ENCODE results near the gene SNX32.

DNA sequence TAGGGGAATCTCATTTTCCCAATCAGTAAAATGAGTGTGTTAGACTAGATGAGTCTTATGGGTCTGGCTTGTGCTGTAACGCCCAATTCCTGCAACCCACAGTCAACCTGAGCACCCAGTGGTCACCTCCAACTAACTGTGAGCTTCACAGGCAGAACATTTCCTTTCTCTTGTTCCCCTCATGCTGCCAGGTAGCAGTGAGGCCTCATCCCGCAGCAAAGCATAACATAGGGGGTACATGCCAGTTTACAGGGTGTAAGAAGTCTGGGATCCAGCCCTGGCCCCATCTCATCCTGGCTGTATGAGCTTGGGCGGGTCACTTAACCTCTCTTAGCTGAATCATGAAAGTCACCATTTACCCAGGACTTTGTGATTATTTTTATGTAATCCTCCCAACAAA lies 35.1 kb downstream of the SNX32 start:
- TF ChIP-seq, protein P1, sequence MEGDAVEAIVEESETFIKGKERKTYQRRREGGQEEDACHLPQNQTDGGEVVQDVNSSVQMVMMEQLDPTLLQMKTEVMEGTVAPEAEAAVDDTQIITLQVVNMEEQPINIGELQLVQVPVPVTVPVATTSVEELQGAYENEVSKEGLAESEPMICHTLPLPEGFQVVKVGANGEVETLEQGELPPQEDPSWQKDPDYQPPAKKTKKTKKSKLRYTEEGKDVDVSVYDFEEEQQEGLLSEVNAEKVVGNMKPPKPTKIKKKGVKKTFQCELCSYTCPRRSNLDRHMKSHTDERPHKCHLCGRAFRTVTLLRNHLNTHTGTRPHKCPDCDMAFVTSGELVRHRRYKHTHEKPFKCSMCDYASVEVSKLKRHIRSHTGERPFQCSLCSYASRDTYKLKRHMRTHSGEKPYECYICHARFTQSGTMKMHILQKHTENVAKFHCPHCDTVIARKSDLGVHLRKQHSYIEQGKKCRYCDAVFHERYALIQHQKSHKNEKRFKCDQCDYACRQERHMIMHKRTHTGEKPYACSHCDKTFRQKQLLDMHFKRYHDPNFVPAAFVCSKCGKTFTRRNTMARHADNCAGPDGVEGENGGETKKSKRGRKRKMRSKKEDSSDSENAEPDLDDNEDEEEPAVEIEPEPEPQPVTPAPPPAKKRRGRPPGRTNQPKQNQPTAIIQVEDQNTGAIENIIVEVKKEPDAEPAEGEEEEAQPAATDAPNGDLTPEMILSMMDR (conservative IDR thresholded peaks at IDR 0.05 in 1 of 2, IDR thresholded peaks at IDR 0.05 in 1 of 2; ENCODE audit: extremely low read depth in 1 of 2, insufficient read depth in 1 of 2, low read depth in 1 of 2, low read length in 2 of 2) = no peak
- TF ChIP-seq EZH2 (IDR thresholded peaks at IDR 0.05; ENCODE audit: borderline replicate concordance, low read length) = no peak
